Smooth muscle cell (in vitro differentiated cells): ENCODE measurements around the gene TCEAL8. TPM values are rescaled to one million over a fixed set of nuclear protein-coding genes. Genes with fewer than 3 reads are reported as not detected.
"Not testable (repeated sequence)": the region's sequence is repeated elsewhere in the genome, so short reads cannot be mapped to it uniquely, and the experiment has no call there.

ENCODE experiments used
- DNase-seq: peaks from one replicate; lab custom pipeline; 2025; ENCODE audit not compliant: unreplicated experiment; lab: John Stamatoyannopoulos, UW
- H2AFZ ChIP-seq: fragments of 200-600 bp; sonication (generic); 2 replicates; pipeline ENCODE4 v1.6.0; 2016; ENCODE audit warnings: antibody characterized with exemption, low read depth, mild to moderate bottlenecking
- H3F3A ChIP-seq: fragments of 200-600 bp; sonication (generic); 2 replicates; pipeline ENCODE4 v1.6.0; 2017; ENCODE audit warnings: antibody characterized with exemption, low read depth
- H3K27ac ChIP-seq: fragments of 200-600 bp; sonication (generic); 2 replicates; pipeline ENCODE4 v1.5.1; 2016; ENCODE audit warnings: low read depth, mild to moderate bottlenecking
- H3K27me3 ChIP-seq: fragments of 200-600 bp; sonication (generic); 2 replicates; pipeline ENCODE4 v1.6.1; 2016; ENCODE audit warnings: low read depth, mild to moderate bottlenecking
- H3K36me3 ChIP-seq: fragments of 200-600 bp; sonication (generic); 2 replicates; pipeline ENCODE4 v1.5.1; 2016; ENCODE audit warnings: low read depth
- H3K4me1 ChIP-seq: fragments of 200-600 bp; sonication (generic); 2 replicates; pipeline ENCODE4 v1.5.1; 2016; ENCODE audit warnings: low read depth
- H3K4me2 ChIP-seq: fragments of 200-600 bp; sonication (generic); 2 replicates; pipeline ENCODE4 v1.6.0; 2016; ENCODE audit warnings: mild to moderate bottlenecking
- H3K4me3 ChIP-seq: fragments of 200-600 bp; sonication (generic); 2 replicates; pipeline ENCODE4 v1.5.1; 2016; ENCODE audit warnings: mild to moderate bottlenecking
- H3K79me2 ChIP-seq: fragments of 200-600 bp; sonication (generic); 2 replicates; pipeline ENCODE4 v1.6.0; 2016; ENCODE audit warnings: low read depth, mild to moderate bottlenecking
- H3K9ac ChIP-seq: fragments of 200-600 bp; sonication (generic); 2 replicates; pipeline ENCODE4 v1.6.0; 2016; ENCODE audit warnings: low read depth
- H3K9me3 ChIP-seq: fragments of 200-600 bp; sonication (generic); replicated peaks from 2 replicates; pipeline ENCODE4 v1.5.1; 2016; ENCODE audit warnings: low read depth
- H4K20me1 ChIP-seq: fragments of 200-600 bp; sonication (generic); 2 replicates; pipeline ENCODE4 v1.6.0; 2016; ENCODE audit warnings: low read depth
- WGBS: methylation state at CpG from one replicate; pipeline ENCODE4 v1.1.7; 2016; ENCODE audit warnings: low lambda C conversion rate; 5-methylcytosine and 5-hydroxymethylcytosine counted together
- polyA plus RNA-seq: library from polyadenylated mRNA; unstranded; fragments of >200 nt; fragmentation: Nextera tagmentation; extraction: Ambion mirVana; gene quantifications from 2 replicates; pipeline ENCODE4 v1.2.1, GENCODE V29; 2016
- total RNA-seq: library from RNA; depleted of rRNA; stranded (reverse); fragments of >200 nt; gene quantifications from 2 replicates; pipeline ENCODE4 v1.2.3, GENCODE V29; 2014
- TF ChIP-seq, protein P1 (sequence below): fragments of 200-600 bp; sonication (generic); IDR thresholded peaks from 2 replicates; pipeline ENCODE4 v1.5.1; 2017; ENCODE audit warnings: borderline replicate concordance, mild to moderate bottlenecking, antibody characterized with exemption; ENCODE audit not compliant: insufficient read depth, poor library complexity, severe bottlenecking

TCEAL8 gene
- total and polyA plus RNA-seq, 2 experiments from 2014 or later: 140 to 187 TPM

DNA sequence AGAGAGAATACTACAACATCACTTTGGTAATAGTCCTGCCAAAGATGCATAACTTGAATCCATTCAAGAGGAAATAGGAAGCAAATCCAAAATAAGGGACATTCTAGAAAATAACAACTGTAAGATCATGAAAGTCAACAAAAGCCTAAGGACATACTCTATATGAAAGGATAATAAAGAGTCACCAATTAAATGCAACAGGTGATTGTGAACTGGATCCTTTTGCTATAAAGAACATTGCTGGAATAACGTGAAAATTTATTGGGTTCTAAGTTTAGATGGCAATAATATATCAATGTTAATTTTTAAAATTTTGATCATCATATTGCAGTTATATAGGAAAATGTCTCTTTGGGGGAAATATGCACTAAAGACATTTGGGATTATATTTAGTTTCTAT lies 20.1 kb downstream of the TCEAL8 start:
- TF ChIP-seq, protein P1, sequence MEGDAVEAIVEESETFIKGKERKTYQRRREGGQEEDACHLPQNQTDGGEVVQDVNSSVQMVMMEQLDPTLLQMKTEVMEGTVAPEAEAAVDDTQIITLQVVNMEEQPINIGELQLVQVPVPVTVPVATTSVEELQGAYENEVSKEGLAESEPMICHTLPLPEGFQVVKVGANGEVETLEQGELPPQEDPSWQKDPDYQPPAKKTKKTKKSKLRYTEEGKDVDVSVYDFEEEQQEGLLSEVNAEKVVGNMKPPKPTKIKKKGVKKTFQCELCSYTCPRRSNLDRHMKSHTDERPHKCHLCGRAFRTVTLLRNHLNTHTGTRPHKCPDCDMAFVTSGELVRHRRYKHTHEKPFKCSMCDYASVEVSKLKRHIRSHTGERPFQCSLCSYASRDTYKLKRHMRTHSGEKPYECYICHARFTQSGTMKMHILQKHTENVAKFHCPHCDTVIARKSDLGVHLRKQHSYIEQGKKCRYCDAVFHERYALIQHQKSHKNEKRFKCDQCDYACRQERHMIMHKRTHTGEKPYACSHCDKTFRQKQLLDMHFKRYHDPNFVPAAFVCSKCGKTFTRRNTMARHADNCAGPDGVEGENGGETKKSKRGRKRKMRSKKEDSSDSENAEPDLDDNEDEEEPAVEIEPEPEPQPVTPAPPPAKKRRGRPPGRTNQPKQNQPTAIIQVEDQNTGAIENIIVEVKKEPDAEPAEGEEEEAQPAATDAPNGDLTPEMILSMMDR: no peak
- no peak overlapping the region for H3K9ac ChIP-seq
- H3K4me1 ChIP-seq: no peaks in the 10 kb centered on the region
- H3K36me3 ChIP-seq: no peaks in the 10 kb centered on the region
- H2AFZ ChIP-seq: no peak overlapping the region
- H4K20me1 ChIP-seq: no peaks in the 10 kb centered on the region
- no peaks in the 10 kb centered on the region for H3K79me2 ChIP-seq
- no peak overlapping the region for H3K4me2 ChIP-seq
- H3K9me3 ChIP-seq: no peaks in the 10 kb centered on the region
- no peaks in the 10 kb centered on the region for H3F3A ChIP-seq
- H3K27me3 ChIP-seq: no peaks in the 10 kb centered on the region
- no peak overlapping the region for H3K4me3 ChIP-seq
- DNase-seq: no peak
- H3K27ac ChIP-seq: no peak overlapping the region
- WGBS: 55% methylated on average over 1 of the region's 1 CpG

DNA sequence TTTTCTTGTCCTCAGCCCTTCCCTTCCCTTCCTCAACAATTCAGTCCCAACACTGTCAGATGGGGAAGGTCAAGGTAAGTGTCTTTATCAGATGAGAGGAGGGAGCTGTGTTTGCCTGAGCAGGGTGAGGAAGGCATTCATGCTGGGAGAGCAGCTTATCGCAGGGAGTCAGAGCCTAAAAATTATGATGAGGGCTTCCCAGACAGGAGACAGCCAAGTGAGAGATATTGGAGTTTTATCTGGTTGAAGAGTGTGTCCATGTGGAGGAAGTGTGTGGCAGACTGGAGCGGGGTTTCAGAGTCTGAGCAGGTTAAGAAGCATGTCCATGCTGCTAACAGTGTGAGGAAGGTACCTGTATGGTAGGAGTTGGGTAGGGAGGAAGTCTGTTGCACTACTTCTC lies 21.7 kb downstream of the TCEAL8 start:
- Histone ChIP-seq H3K4me3 (no peak overlapping the region), H4K20me1 (no peaks in the 10 kb centered on the region), H3K4me1 (no peaks in the 10 kb centered on the region), H3K27me3 (no peaks in the 10 kb centered on the region), H3K79me2 (no peaks in the 10 kb centered on the region), H2AFZ (no peak overlapping the region), H3K9me3 (no peaks in the 10 kb centered on the region), H3K4me2 (no peak overlapping the region), H3K27ac (no peak overlapping the region), H3K36me3 (no peaks in the 10 kb centered on the region), H3K9ac (no peak overlapping the region), H3F3A (no peaks in the 10 kb centered on the region)
- TF ChIP-seq, protein P1: no peak
- WGBS: 72% methylated on average over 2 of the region's 2 CpGs
- no peak for DNase-seq

DNA sequence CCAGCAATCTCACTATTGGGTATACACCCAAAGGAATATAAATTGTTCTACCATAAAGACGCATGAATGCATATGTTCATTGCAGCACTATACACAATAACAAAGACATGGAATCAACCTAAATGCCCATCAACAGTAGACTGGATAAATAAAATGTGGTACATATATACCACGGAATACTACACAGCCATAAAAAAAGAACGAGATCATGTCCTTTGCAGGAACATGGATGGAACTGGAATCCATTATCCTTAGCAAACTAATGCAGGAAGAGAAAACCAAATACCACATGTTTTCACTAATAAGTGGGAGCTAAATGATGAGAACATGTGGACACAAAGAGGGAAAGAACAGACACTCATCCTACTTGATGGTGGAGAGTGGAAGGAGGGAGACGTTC lies 29.0 kb downstream of the TCEAL8 start:
- H3K79me2 ChIP-seq, H3K27ac ChIP-seq, H3K4me1 ChIP-seq, H4K20me1 ChIP-seq, DNase-seq, H3K4me3 ChIP-seq, H3K9ac ChIP-seq, H3F3A ChIP-seq, H3K27me3 ChIP-seq, H3K9me3 ChIP-seq, H3K36me3 ChIP-seq, H3K4me2 ChIP-seq, H2AFZ ChIP-seq: not testable (repeated sequence)
- WGBS: 86% methylated on average over 4 of the region's 4 CpGs

DNA sequence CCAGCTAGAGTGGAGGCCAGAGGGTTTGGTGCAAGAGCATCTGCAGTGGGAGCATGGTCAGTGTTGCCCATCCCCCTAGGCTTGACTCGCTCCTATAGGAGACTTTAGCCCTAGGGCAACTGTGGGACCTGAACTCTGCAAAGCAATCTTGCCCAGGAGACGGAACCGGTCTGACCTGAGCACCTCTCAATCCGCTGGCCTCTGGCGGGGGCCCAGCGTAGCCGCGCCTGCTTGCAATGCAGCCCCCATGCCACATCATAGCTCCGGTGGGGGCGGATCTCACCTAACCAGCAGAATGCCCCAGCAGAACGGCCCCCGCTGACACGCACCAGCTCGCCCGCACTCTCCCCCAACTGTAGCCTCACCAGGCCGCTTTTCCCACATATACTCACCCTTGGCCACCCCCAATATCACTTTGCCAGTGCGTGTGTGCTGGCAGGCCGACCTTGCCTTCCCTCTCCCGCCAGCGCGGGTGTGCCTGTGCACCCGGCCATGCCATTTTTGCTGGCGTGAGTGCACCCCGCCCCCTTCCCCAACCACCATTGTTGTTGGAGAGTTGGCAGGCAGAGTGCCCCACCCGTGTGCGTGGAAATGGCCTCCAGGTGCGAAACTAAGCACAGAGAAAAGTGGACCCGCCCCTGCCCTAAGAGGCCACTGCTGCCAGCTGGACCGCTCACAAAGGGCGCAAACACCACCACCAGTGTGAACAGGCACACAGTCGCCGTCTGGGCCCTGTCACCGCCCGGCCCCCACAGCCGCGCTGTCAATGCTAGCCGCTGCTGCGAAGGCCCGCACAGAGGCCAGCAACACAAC lies 34.2 kb downstream of the TCEAL8 start:
- Histone ChIP-seq H3K27ac (no peak overlapping the region), H3K4me1 (no peaks in the 10 kb centered on the region), H4K20me1 (no peaks in the 10 kb centered on the region), H2AFZ (no peak overlapping the region), H3K79me2 (no peaks in the 10 kb centered on the region), H3K9ac (no peak overlapping the region), H3F3A (no peaks in the 10 kb centered on the region), H3K4me2 (no peak overlapping the region), H3K9me3 (no peaks in the 10 kb centered on the region), H3K4me3 (no peak overlapping the region), H3K27me3 (no peaks in the 10 kb centered on the region), H3K36me3 (no peaks in the 10 kb centered on the region)
- WGBS: 94% methylated on average over 39 of the region's 39 CpGs
- TF ChIP-seq, protein P1: no peak
- no peak for DNase-seq
